Panc1 (cell line): ENCODE measurements around the gene RABEP1. TPM values are rescaled to one million over a fixed set of nuclear protein-coding genes. Genes with fewer than 3 reads are reported as not detected.

Source experiments
- ATAC-seq: fragments of 200-7000 bp; cut with Tn5 transposase; 2 replicates; pipeline ENCODE4 v1.9.1; 2020; ENCODE audit warnings: mild to moderate bottlenecking, moderate library complexity
- BruUV-seq: library from RNA; stranded (reverse); fragments of 400-500 nt; replicated peaks from 2 replicates; lab custom pipeline; 2021; lab: Mats Ljungman, UMichigan
- CTCF ChIA-PET: fragments of 300-600 bp; sonication (Branson Sonifier 250); formaldehyde crosslinking; loops from one replicate; lab custom pipeline; 2022; ENCODE audit warnings: antibody characterized with exemption; lab: Charles Lee
- POLR2A ChIA-PET: fragments of 300-600 bp; sonication (Branson Sonifier 250); formaldehyde crosslinking; loops from one replicate; lab custom pipeline; 2022; ENCODE audit warnings: antibody characterized with exemption; lab: Charles Lee
- DNase-seq: peaks from one replicate; pipeline ENCODE4 v3.0.0-alpha.2; 2010; ENCODE audit warnings: low read depth, low spot score
- H3K27ac ChIP-seq: 2 replicates; pipeline ENCODE4 v1.5.1; 2011; ENCODE audit warnings: mild to moderate bottlenecking, low read length, inconsistent platforms
- H3K27me3 ChIP-seq: fragments of 200-500 bp; sonication (Bioruptor generic); 2 replicates; pipeline ENCODE4 v1.6.0; 2014; ENCODE audit warnings: low read length, inconsistent platforms; ENCODE audit not compliant: control insufficient read depth, insufficient read depth
- H3K36me3 ChIP-seq: fragments of 200-500 bp; sonication (Bioruptor generic); 2 replicates; pipeline ENCODE4 v1.5.1; 2014; ENCODE audit warnings: inconsistent platforms, mild to moderate bottlenecking, low read length, moderate library complexity; ENCODE audit not compliant: control insufficient read depth, insufficient read depth
- H3K4me1 ChIP-seq: 2 replicates; pipeline ENCODE4 v1.5.1; 2011; ENCODE audit warnings: inconsistent platforms, mild to moderate bottlenecking, low read length, moderate library complexity; ENCODE audit not compliant: control insufficient read depth, insufficient read depth
- H3K4me3 ChIP-seq, 2 experiments: 2 replicates each; pipeline ENCODE4 v1.5.1; 2011 to 2012; ENCODE audit warnings: low read depth in 2 of 2, low read length in 2 of 2, mild to moderate bottlenecking in 2 of 2, inconsistent platforms in 1 of 2, moderate library complexity in 1 of 2
- H3K9me3 ChIP-seq: fragments of 200-500 bp; sonication (Bioruptor generic); 2 replicates; pipeline ENCODE4 v1.5.1; 2014; ENCODE audit warnings: low read depth, mild to moderate bottlenecking, inconsistent platforms, low read length, moderate library complexity; ENCODE audit not compliant: control insufficient read depth, insufficient read depth
- CTCF ChIP-seq: fragments of 450-650 bp; IDR thresholded peaks from 2 replicates; pipeline ENCODE4 v1.5.1; 2017; ENCODE audit warnings: mild to moderate bottlenecking
- POLR2AphosphoS5 ChIP-seq: IDR thresholded peaks from 2 replicates; pipeline ENCODE4 v1.6.1; 2012; ENCODE audit warnings: mild to moderate bottlenecking, low read depth, low read length, moderate library complexity
- REST ChIP-seq, 2 experiments: IDR thresholded peaks; 2 replicates each; pipeline ENCODE4 v1.6.1; 2011 to 2012; ENCODE audit warnings: low read depth in 2 of 2, control low read depth in 1 of 2, low read length in 1 of 2, mild to moderate bottlenecking in 1 of 2, moderate library complexity in 1 of 2; ENCODE audit not compliant: insufficient read depth in 1 of 2
- SIN3A ChIP-seq: IDR thresholded peaks from 2 replicates; pipeline ENCODE4 v1.6.1; 2012; ENCODE audit warnings: low read depth, mild to moderate bottlenecking, low read length, moderate library complexity, borderline replicate concordance; ENCODE audit not compliant: insufficient read depth
- TCF7L2 ChIP-seq: IDR thresholded peaks from 2 replicates; pipeline ENCODE4 v1.6.1; 2011; ENCODE audit warnings: mild to moderate bottlenecking, low read depth, low read length, inconsistent platforms
- in situ Hi-C: cut with HindIII; loops from 2 replicates; pipeline ENCODE4 v1.10.0; 2016; ENCODE audit warnings: low sequenced_read_pairs, low pct_unique_long_range_greater_than_20kb
- intact Hi-C: fragments of 100-400 bp; cut with micrococcal nuclease; formaldehyde crosslinking; loops from one replicate; pipeline ENCODE4 v1.10.0; 2022; ENCODE audit not compliant: unreplicated experiment
- total RNA-seq: library from RNA; stranded (reverse); gene quantifications from one replicate; pipeline ENCODE4 v1.2.1, GENCODE V29; 2021; ENCODE audit not compliant: unreplicated experiment

RABEP1 gene
- total RNA-seq, 1 experiment from 2014 or later: 28.2 TPM

GRCh38 chr17:5248821-5249479, 33.1 kb upstream of the RABEP1 start:
- no TSS peak for BruUV-seq
- ChIA-PET CTCF (no interaction called here), POLR2A (interaction anchor here (0.6 to 0.7 kb wide), 2 partner anchors 19 to 27 kb away, joined by 10 to 18 read pairs; no protein-coding TSS in a partner anchor)
- ATAC-seq (no peak), DNase-seq (no peak)
- Histone ChIP-seq H3K36me3 (no peaks in the 10 kb centered on the region), H3K27me3 (no peaks in the 10 kb centered on the region), H3K27ac (no peak overlapping the region), H3K9me3 (no peaks in the 10 kb centered on the region), H3K4me3 (no peak overlapping the region), H3K4me1 (no peaks in the 10 kb centered on the region)
- intact Hi-C loops (no loop called here), in situ Hi-C loops (no loop called here)
- TF ChIP-seq TCF7L2 (no peak), POLR2AphosphoS5 (no peak), CTCF (no peak), SIN3A (no peak), REST (IDR thresholded peaks at IDR 0.05; ENCODE audit: insufficient read depth in 1 of 2, low read depth in 2 of 2, low read length in 1 of 2) (no peak)

GRCh38 chr17:5249615-5250014, 32.5 kb upstream of the RABEP1 start:
- intact Hi-C loops (no loop called here), in situ Hi-C loops (no loop called here)
- ChIA-PET POLR2A (interaction anchor here (0.6 kb wide), 1 partner anchor 26 kb away, joined by 10 read pairs; no protein-coding TSS in a partner anchor), CTCF (no interaction called here)
- TF ChIP-seq SIN3A: no peak
- peak; percentile 82 for TF ChIP-seq CTCF
- Histone ChIP-seq H3K4me3 (no peak overlapping the region), H3K27ac (no peak overlapping the region), H3K36me3 (no peaks in the 10 kb centered on the region), H3K27me3 (no peaks in the 10 kb centered on the region), H3K9me3 (no peaks in the 10 kb centered on the region), H3K4me1 (no peaks in the 10 kb centered on the region)
- DNase-seq: peak; percentile 58
- ATAC-seq: peak; percentile 78
- no TSS peak for BruUV-seq
